Stimulated activated CD8-positive, alpha-beta memory T cell treated with anti-CD3 and anti-CD28 coated beads, Interleukin-12 subunit alpha, Interleukin-12 subunit beta, amount 100 ng/mL, for 24 hours (primary cell): ENCODE measurements around the gene SYTL1.

ENCODE experiments used
- DNase-seq: peaks from one replicate; pipeline ENCODE4 v3.0.0-alpha.2; 2020; ENCODE audit errors: extremely low read depth

The SYTL1 gene

DNA sequence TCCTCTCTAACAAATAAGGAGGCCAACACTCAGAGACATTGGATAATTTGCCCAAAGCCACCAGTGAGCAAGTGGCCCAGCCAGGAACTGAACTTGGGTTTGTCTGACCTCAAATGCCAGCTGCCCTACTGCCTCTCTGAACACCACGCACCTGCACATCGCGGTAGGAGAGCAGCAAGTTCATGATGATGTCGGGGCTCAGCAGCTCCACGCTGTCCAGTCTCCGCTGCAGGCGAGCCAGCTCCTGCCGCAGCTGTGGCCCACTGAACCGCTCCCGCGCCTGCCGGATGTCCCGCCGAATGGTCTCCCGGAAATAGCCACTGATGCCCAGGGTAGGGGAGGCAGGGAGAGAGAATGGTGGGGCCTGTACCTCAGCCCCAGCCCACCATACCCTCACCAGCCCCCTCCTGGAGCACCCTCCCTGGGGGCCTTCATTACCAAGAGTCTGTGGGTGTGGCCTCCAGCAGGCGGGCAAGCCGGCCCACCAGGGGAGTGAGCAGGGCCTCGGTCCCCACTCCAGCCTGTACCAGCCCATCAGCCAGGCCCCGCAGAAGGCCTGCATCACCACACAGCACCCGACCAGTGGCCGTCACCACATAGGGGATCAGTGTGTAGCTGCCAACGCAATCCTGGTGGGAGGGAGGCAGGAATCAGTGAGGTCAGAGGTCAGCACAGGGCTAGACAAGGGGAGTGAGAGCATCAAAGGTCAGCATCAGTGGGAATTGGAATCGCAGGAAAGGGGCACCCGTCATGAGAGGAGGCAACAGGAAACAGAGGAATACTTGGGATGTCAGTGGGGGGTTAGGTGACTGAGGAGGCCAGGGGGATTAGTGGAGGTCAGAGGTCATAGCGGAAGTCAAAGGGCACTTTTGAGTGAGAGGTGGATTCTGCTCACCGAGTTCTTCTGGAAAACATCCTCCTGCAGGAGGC lies 22.2 kb downstream of the SYTL1 start:
- DNase-seq, result no peak

DNA sequence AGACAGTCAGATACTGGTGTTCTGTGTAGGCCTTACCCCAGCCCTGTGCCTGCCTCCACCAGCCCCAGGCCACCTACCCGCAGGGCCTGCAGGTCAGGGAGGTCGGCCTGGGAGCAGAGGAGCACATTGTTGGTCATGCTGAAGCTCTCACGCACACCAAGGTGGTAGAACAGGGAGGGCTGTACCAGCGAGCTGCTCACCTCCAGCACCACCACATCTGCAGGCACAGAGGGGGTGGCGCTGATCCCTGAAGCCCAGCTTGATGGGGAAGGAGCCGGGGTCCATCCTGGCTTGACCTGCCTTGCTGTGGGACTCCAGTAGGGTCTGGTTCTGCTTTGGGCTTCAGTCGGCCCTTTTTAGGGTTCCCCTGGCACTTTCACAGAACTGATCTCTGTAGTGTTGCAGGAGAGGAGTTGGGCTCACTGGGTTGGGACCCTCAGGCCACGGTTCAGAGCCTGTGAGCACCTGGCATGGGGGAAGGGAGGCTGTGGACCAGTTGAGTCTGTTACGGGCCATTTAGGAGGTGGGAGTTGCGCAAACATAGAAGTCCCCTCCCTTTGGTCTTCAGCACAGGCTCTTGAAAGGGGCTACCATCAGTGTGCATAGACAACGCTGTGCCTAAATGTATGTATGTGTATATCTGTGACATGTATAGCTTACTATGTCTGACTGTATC lies 23.0 kb downstream of the SYTL1 start:
- no peak for DNase-seq

DNA sequence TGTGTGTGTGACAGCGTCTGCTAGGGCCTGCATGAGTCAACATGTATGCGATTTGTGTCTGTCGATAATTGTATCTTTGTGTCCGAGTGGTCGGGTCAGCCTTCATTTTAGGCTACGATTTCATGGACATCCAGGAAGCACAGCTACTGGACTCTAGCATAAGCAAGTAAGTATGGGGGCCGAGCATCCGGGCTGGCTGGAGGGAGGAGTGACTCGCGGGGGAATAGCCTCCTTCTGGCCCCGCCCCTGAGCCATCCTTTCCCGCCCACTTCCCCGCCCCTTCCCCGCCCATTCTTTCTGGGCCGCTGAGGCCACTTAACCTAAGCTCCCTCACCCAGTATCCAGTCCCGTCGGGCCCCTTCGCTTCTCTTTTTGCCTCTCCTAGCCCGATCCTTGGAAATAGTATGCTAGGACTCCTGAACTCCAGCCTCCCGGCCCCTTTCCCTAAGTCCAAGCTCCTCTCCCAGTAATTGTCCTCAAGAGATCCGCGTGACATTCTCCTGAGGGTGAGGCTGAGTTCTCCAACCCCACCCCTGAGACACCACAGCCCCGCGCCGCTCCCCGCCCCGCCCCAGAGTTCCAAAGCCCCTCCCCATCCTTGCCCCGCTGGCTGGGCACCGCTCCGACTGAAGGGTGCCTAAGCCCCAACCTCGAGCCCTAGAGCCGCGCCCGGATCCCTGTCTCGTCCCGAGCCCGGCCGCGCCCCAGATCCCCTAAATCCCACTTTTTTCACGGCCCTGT lies 23.7 kb downstream of the SYTL1 start:
- no peak for DNase-seq

DNA sequence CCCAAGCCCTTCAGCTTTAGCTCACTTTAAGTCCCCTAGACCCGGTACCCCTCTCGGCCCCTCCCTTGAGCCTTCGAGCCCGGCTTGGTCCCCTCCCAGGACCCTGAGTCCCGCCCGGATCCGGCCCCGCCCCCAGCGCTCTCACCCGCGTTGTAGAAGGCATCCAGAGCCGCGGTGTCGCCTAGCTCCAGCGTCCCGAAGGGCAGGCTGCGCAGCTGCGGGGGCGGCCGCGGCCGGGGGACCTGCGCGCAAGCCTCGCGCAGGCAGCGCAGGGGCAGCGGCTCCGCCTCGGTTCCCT lies 24.2 kb downstream of the SYTL1 start:
- DNase-seq, result no peak

DNA sequence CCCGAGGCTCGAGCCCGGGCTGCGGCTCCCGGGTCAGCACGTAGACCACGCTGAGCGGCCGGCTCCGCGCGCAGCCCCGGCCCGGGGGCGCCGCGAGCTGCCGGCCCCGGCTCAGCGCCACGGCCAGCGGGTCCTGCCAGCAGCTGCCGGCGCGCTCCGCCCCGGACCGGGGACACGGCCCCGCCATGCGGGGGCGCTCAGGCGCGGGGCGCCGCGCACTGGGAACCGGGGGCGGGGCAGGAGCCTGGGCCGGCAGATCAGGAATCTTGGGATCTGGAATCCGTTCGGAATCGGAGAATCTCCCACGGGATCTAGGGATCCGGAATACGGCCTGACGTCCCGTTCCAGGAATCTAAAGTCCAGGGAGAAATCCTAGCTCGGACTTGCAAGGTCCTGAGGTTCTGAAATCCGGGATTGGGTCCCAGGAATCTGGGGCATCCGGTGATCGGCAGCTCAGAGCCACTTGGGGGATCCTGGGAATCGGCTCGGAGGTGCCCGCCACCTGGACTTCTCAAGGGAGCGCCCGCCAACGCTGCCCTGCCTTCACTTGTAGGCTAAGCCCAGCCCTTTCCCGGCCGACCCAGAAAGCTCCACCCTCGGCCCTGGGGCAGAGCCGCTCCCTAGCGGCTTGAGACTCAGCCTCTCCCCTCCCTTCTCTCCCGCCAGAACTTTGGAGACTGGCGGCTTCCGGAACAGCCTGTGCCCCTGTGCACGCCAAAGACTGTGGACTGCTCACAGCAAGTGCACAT lies 24.8 kb downstream of the SYTL1 start, which contains the start of gene MAP3K6:
TSS of gene MAP3K6 (minus strand) at position 551 of the 749 bp plus-strand sequence. CDS start at position 187, 364 bp downstream.
- DNase-seq, result no peak

DNA sequence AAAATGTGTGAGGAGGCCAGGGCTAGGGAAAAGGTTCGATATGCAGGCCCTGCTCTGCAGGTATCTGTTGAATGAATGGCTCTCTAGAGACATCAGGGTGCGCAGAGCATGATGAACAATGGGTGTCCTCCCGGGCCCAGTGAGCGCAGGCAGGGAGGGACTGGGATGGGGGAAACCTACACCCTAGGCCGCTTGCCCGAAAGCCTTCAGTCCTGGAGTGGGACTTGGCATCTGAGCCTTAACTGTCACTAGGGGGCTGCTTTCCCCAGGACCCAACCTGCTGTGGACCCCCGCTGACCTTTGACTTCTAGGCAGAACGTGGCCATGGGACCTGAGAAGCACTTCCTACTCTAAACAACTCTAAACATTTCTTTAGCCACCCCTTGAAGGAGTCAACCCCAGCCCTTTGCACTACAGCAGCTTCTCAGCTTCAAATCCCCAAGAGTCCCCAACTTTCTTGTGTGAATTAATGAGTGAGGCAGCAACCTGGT lies 25.4 kb downstream of the SYTL1 start:
- no peak for DNase-seq

DNA sequence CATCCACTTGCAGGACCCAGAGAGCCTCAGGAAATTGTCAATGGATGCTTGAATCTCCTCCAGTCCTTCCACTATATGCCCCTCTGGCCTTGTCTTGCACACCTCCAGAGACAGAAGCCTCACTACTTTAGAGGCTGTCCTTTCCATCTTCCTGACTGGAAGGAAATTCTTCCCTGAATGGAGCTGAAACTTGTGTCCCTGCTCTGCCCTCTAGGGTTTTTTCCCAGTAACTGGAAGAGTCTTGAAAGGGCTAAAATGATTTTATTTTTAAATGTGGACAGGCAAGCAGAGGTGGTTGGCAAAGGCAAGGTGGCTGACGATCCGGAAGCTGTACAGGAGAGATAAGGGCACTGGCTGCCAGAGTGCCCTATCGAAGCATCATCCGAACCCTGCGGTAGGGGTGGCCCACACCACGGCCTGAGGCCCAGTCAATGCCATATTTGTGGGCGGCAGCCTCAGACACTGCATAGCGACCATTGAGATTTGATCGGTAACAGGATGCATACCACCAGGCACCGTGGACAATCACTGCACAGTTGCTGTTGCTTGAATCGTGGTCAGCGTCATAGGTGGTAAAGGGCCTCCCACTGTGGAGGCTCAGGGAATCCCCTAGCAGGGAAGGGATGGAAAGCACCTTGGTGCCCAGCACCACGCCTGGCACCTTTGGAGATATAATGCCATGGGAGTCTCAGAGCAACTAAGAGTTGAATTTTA lies 27.2 kb downstream of the SYTL1 start:
- no peak for DNase-seq

DNA sequence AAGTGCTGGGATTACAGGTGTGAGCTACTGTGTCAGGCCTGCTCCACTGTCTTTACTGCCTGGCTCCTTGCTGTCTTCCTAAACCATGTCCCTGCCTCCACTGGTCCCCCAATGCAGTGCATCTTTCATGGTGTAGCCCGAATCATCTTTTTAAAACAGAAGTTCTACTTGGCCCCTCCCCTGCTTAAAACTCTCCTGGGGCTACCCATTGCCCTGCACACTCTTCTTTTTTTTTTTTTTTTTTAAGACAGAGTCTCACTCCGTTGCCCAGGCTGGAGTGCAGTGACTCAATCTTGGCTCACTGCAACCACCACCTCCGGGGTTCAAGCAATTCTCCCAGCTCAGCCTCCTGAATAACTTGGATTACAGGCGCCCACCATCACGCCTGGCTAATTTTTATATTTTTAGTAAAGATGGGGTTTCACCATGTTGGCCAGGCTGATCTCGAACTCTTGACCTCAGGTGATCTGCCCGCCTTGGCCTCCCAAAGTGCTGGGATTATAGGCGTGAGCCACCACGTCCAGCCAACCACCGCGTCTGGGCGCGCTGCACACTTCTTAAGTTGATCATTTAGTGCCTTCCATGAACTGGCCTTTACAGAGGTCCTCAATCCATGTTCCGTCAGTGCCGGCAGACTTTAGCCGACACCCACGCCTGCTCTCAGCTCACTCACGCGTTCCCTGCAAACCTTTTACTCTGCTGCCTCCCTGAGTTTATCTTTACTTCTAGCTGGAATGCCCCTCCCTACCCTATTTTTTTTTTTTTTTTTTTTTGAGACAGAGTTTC lies 30.4 kb downstream of the SYTL1 start:
- no peak for DNase-seq

DNA sequence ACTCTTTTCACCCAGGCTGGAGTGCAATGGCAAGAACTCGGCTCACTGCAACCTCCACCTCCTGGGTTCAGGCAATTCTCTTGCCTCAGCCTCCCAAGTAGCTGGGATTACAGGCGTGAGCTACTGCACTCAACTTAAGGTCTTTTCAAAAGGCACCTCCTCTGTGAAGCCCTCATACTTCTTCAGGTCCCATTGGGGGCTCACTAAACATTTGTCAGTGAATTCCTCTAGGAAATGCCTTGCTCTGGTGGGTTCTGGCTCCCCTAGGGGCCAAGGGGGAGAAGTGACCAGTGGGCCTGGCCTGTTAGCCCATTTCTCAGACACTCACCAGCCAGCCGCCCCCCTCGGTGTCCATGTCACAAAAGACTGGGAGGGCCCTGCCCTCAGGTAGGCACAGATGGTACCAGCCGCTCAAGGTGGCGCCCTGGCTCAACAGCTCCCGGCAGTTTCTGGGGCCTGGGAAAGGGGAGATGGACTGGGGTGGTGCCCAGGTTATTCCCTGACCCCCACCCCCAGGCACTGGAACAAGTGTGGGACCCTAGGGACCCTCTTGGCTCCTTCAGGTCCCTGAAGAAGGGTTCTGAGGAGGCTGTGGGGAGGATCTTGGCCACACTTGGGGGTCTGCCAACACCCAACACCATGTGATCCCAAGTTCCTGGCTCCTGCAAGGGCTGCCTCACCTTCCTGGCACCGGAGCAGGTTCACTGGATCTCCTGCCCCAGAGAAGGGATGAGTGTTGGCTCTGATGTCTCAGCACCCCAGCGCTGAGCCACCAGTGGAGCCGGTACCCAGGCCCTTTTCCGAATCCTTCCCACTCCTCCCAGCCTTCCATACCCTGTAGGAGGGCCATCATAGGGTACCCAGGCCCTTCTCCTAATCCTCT lies 31.2 kb downstream of the SYTL1 start:
- DNase-seq, result no peak

DNA sequence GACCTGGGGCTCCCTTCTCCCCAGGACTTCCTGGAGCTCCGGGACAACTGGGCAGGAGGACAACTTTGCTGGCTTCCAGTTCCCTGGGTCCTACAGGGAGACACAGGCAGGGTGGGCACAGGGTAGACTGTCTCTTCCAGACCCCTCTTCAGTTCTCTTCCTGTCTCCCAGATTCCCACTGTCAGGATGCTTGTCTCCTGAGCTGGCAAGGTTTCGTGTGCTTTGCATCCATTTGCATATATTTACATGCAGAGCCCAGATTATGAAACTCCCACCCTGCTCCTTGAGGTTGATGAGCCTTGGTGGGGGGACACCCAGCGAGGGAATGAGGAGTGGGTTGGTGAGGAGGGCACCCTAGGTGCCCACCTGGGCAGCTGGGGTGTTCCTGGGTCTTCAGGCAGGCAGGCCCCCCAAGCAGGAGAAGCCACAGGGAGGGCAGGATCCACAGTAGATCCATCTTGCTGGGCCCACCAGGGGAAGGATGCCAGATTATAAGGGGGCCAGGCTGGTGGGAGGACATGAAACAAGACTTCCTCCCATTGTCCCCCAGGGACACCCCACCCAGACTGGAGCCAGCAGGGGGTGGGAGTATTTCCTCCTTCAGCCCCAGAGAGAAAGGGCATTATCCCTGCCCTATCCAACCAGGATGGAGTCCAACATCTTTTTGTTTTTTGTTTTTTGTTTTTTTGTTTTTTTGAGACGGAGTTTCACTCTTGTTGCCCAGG lies 32.7 kb downstream of the SYTL1 start, which contains the start of gene FCN3:
TSS of gene FCN3 (minus strand) at position 463 of the 725 bp plus-strand sequence. CDS start at position 457, 6 bp downstream.
- DNase-seq, result no peak

DNA sequence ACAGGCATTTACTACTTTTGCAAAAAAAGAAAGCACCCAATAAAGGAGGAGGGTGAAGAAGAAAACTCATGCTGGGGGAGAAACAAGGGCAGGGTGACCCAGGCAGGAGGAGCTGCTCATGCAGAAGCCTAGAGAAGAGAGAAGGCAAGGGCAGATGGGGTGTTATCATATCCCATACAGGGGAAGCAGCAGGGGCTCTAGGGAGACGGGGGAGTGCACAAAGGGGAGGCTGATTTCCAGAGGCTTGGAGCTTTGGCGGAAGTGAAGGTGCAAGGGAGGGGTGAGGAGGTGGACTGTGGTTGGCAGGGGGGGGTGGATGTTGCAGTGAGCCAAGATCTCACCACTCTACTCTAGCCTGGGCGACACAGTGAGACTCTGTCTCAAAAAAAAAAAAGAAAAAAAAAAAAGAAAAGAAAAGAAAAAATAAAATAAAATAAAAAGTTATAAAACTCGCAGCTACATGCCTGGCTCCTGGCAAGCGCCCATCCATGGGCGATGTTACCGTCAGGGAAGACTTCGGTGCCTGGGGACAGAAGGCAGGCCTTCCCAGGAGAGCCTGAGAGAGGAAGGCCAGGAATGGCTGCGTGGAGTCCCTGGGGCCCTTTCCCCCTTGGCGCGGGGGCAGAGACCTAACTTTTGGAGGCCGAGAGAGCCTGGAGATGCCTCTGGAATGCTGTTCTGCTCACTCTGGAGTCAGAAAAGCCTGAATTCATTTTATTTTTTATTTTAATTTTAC lies 36.1 kb downstream of the SYTL1 start:
- DNase-seq, result no peak

DNA sequence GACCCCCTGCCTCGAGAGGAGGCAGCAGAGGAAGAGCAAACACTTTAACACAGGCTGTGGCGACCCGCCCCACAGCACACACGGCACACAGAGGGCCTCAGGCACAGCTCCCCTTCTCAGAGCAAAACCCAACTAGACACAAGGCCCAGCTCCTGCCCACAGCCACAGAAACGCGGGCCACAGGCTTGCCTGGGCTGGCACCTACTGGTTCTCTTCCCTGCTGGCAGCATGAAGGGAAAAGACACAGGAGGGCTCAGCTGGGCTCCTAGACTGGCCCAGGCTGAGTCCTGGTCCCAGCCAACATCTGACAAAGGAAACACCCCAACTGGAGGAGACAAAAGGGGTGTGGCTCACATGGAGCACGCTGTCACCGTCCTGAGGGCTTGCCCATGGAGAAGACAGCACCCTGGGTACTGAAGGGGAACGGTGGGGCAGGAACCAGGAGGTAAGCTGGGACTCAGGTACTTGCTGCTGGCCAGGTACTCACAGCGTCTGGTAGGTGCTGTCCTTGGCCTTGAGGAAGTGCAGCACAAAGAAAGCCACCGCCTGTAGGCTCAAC lies 37.8 kb downstream of the SYTL1 start:
- DNase-seq, result no peak

DNA sequence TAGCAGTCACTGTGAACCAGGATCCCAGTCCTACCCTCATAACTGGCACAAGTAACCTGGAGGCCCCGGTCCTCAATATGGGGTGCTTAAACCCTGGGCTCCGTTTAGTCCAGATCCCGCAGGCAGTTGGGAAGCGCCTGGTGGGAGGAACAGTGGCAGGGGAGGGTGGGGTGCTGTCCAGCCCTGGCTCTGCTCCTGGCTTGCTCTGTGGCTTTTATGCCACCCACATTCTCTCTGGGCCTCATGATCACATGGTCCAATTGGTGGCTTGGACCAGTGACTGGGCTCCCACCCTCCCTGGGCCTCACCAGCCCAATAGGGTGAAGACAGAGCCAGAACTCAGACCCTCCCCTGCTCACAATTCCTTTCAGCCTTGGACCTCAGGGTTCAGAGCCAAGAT lies 38.4 kb downstream of the SYTL1 start:
- no peak for DNase-seq

DNA sequence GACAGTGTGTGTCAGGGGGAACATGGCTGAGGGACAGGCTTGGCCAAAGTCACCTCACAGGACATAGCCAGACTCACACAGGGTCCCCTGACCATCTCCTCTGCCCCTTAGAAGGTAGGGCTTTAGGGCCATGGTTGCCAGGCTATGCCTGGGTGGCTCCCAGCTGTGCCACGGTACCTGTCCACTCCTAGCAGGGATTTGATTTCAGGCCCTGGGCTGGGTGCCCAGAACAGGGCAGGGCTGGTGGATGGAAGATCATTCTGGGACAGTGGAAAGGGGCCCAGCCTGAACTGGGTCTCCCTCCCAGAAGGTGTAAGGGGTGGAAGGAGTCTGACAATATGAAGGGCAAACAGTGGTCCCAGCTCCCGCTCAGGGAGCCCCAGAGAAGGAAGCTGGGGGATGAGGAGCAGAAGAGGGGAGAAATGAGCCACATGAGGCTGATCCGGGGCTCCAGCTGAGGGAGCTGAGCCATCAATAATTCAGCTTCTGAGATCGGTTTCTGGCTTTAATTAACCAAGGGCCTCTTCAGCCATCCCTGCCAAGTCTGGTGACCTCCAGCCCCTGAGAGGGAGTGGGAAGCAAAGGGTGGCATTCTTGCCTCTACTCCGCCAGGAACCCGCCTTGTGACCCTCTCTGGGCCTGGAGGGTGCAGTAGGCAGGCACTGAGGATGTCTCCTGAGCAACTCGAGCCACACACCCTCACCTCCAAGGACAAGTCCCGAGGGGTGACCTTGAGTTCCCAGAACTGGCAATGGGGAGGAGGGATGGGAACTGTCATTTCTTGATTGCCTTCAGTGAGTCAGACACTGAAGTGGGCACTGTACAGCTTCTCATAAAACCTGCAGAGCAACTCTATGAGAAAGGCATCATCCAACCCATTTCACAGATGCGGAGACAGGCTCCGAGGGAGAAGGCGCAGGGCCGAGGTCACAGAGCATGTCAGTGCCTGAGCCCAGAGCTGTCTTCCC lies 39.2 kb downstream of the SYTL1 start:
- no peak for DNase-seq

DNA sequence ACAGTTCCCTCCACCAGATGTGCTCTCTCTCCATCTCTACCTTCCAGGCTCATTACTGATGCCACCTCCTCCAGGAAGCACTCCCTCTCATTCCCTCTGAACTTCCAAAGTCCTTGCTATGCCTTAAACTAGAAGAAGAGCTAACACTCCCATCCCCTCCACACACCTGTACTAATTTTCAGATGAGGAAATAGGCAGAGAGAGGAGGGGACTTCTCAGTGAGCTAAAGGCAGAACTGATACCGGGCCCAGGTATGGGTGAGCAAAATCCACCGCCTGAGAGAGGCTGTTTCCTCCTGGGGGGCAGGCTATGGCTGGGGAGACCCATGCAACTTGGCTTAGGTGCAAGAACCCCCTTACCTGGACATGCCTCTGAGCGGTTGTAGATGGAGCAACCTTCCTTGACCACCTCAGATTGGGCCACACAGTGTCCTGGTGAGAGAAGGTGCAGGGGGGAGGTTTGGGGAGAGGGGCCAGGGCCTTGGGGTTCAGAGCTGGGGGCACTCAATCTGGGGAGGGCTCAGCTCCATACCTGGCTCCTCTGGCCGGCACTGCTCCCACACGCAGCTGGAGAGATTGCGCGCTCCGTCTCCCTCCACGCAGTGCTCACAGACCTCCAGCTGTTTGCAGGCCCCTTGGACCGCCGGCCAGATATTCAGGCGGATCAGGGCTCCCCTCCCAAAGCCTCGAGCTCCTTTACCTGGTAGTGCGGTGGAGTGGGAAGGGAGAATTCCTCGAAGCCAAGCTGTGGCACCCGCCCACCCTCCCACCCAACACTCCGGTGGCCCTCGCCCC lies 40.3 kb downstream of the SYTL1 start:
- no peak for DNase-seq
